ENCODE measurements around the gene PAPSS2. TPM values are rescaled to one million over a fixed set of nuclear protein-coding genes. Genes with fewer than 3 reads are reported as not detected.

The PAPSS2 gene
- total RNA-seq, 4 donors from 2014 or later: 25.5 to 32.1 (median 28.8) TPM

- H3K4me3 ChIP-seq (replicated peaks in 1 of 3): no peak overlapping the region
- H3K4me1 ChIP-seq: no peaks in the 10 kb centered on the region
- intact Hi-C loops (cut with DNase I): no loop called here
- no peak for DNase-seq
- H3K9me3 ChIP-seq: no peaks in the 10 kb centered on the region
- TF ChIP-seq POLR2A (IDR thresholded peaks at IDR 0.05): no peak
- TF ChIP-seq, protein P1, sequence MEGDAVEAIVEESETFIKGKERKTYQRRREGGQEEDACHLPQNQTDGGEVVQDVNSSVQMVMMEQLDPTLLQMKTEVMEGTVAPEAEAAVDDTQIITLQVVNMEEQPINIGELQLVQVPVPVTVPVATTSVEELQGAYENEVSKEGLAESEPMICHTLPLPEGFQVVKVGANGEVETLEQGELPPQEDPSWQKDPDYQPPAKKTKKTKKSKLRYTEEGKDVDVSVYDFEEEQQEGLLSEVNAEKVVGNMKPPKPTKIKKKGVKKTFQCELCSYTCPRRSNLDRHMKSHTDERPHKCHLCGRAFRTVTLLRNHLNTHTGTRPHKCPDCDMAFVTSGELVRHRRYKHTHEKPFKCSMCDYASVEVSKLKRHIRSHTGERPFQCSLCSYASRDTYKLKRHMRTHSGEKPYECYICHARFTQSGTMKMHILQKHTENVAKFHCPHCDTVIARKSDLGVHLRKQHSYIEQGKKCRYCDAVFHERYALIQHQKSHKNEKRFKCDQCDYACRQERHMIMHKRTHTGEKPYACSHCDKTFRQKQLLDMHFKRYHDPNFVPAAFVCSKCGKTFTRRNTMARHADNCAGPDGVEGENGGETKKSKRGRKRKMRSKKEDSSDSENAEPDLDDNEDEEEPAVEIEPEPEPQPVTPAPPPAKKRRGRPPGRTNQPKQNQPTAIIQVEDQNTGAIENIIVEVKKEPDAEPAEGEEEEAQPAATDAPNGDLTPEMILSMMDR (IDR thresholded peaks at IDR 0.05): peak in 3 of 6 experiments; percentile 46 to 55 (median 54)
- peaks cover 4 to 9% of the 10 kb centered on the region in 2 donors for H3K36me3 ChIP-seq
- H3K27ac ChIP-seq: no peak overlapping the region
- 86 to 91% methylated on average over 2 of the region's 2 CpGs for WGBS, 2 donors
- H3K27me3 ChIP-seq: no peaks in the 10 kb centered on the region
Observed at GRCh38 chr10:87771871-87772500, 112.3 kb downstream of the PAPSS2 start.

DNA sequence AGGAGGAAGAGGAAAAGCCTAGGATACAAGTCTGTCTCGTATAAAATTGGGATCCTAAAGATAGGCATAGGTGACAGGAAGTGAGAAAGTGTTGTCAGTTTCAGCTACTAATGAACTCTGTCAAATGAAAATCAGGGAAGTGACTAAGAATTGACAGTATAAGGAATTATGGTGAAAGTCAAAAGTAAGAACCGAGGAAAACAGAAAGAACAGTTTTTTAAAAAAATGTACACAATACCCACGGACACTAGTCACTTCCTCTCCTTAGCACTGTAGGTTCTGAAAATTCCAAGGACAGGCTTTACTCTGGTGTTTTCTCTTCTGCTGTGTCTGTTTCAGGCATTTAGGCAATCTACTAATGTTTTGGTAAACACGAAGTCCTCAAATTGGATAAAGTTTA lies 116.1 kb downstream of the PAPSS2 start:
- intact Hi-C loops (cut with DNase I): no loop called here
- H3K4me3 ChIP-seq (replicated peaks in 1 of 3): no peak overlapping the region
- no peak for DNase-seq
- H3K9me3 ChIP-seq: no peaks in the 10 kb centered on the region
- no peaks in the 10 kb centered on the region for H3K4me1 ChIP-seq
- WGBS, 2 donors: 74 to 77% methylated on average over 4 of the region's 4 CpGs
- H3K27ac ChIP-seq: no peak overlapping the region
- no peaks in the 10 kb centered on the region for H3K27me3 ChIP-seq
- TF ChIP-seq, protein P1 (IDR thresholded peaks at IDR 0.05): no peak
- TF ChIP-seq POLR2A (IDR thresholded peaks at IDR 0.05): no peak
- peaks cover 0 to 1% of the 10 kb centered on the region in 2 donors for H3K36me3 ChIP-seq

- TF ChIP-seq POLR2A (IDR thresholded peaks at IDR 0.05): no peak
- TF ChIP-seq, protein P1 (IDR thresholded peaks at IDR 0.05): no peak
- 95 to 99% methylated on average over 6 of the region's 6 CpGs for WGBS, 2 donors
- Histone ChIP-seq H3K36me3 (no peaks in the 10 kb centered on the region), H3K27ac (no peak overlapping the region), H3K4me1 (no peaks in the 10 kb centered on the region), H3K9me3 (no peaks in the 10 kb centered on the region), H3K27me3 (no peaks in the 10 kb centered on the region), H3K4me3 (replicated peaks in 1 of 3) (no peak overlapping the region)
- no peak for DNase-seq
- intact Hi-C loops (cut with DNase I): no loop called here
Observed at GRCh38 chr10:87776328-87776727, 116.7 kb downstream of the PAPSS2 start.

GRCh38 chr10:87781545-87781944 lies 121.9 kb downstream of the PAPSS2 start:
- H3K27me3 ChIP-seq: no peaks in the 10 kb centered on the region
- H3K4me3 ChIP-seq (replicated peaks in 1 of 3): no peak overlapping the region
- H3K36me3 ChIP-seq: peaks cover 0 to 3% of the 10 kb centered on the region in 2 donors
- no peak overlapping the region for H3K27ac ChIP-seq
- no peaks in the 10 kb centered on the region for H3K4me1 ChIP-seq
- intact Hi-C loops (cut with DNase I): no loop called here
- no peak for TF ChIP-seq POLR2A (IDR thresholded peaks at IDR 0.05)
- TF ChIP-seq, protein P1 (IDR thresholded peaks at IDR 0.05): no peak
- H3K9me3 ChIP-seq: no peaks in the 10 kb centered on the region
- no peak for DNase-seq
- 95 to 100% methylated on average over 2 of the region's 2 CpGs for WGBS, 2 donors

- no peaks in the 10 kb centered on the region for H3K4me1 ChIP-seq
Observed at GRCh38 chr10:87782721-87783120, 123.0 kb downstream of the PAPSS2 start.

More at GRCh38 chr10:87782721-87783120, 123.0 kb downstream of the PAPSS2 start:
- WGBS, 2 donors: 95% methylated on average over 6 of the region's 6 CpGs
- TF ChIP-seq, protein P1 (IDR thresholded peaks at IDR 0.05): no peak
- no peak for TF ChIP-seq POLR2A (IDR thresholded peaks at IDR 0.05)
- Histone ChIP-seq H3K36me3 (peaks cover 0 to 3% of the 10 kb centered on the region in 2 donors), H3K9me3 (no peaks in the 10 kb centered on the region), H3K4me3 (replicated peaks in 1 of 3) (no peak overlapping the region), H3K27ac (no peak overlapping the region), H3K27me3 (no peaks in the 10 kb centered on the region)
- intact Hi-C loops (cut with DNase I): no loop called here
- DNase-seq: no peak
